HG03025 (cell line): ENCODE measurements around the gene WDR82.

Experiments
- ATAC-seq: cut with Tn5 transposase; IDR thresholded peaks from one replicate; pipeline ENCODE4 v1.9.1; 2021; ENCODE audit warnings: mild to moderate bottlenecking, moderate library complexity; ENCODE audit not compliant: unreplicated experiment, low FRiP score

WDR82 gene, protein sequence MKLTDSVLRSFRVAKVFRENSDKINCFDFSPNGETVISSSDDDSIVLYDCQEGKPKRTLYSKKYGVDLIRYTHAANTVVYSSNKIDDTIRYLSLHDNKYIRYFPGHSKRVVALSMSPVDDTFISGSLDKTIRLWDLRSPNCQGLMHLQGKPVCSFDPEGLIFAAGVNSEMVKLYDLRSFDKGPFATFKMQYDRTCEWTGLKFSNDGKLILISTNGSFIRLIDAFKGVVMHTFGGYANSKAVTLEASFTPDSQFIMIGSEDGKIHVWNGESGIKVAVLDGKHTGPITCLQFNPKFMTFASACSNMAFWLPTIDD

GRCh38 chr3:52278510-52279069 lies at the start of gene WDR82:
Gene WDR82, minus strand, starts transcription at chr3:52278649. Its CDS starts 288 bp downstream, at chr3:52278361.
- peak; percentile 79 for ATAC-seq

DNA sequence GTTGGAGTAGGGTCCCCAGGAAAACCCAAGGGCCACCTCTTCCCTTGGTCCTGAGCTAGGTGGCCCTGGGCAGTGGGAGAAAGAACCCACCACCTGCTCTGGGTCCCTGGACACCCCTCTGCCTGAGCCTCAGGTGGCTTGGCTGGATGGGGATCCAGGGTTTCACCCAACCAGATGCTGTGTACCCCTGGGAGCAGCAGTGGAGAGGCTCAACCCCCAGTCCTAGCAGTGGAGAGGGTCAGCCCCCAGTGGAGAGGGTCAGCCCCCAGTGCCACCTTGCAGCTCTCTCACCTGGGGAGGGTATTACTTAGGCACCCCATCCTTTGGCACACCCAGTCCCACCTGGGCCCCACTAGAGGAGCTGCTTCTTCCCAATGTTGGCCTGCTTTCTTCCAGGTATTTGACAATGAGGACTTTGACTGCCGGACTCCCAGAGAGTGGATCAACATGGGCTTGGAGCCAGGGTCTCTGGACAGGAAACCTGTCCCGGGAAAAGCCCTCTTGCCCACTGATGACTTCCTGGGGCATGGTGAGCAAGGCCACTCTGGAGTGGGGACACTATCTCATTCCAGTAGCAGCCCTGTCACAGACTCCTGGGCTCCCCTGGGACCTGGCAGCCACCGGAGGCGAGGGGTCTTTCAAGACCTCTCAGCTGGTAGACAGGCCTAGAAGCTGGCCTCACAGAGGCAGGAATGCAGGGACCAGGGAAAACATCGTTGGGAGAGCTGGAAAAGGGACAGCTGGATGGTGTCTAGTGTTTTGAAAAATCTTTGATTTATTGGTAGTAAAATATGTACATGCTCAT lies 49.2 kb upstream of the WDR82 start:
- no peak for ATAC-seq

- no peak for ATAC-seq
These were observed 48.5 kb upstream of the WDR82 start for GRCh38 chr3:52326976-52327375.

DNA sequence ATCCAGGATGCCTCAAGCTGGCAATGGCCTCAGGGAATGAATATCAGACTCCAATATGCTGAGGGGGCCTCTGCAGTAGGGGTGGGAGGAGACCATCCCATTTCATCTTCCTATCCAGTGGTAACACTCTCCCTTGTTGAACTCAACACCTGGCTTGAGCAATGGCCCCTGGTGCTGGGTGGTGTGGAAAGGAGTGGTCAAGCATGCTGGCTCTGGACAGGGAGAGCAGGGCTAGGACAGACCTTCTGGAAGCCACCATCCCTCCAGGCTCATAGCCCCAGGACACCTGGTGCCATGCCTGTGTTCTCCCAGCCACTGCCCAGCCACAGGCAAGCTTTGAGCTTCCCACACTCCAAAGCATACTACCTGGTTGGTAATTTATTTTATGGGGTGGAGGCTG lies 47.2 kb upstream of the WDR82 start:
- no peak for ATAC-seq

- ATAC-seq: no peak
These were observed 46.2 kb upstream of the WDR82 start for GRCh38 chr3:52324676-52325075.

DNA sequence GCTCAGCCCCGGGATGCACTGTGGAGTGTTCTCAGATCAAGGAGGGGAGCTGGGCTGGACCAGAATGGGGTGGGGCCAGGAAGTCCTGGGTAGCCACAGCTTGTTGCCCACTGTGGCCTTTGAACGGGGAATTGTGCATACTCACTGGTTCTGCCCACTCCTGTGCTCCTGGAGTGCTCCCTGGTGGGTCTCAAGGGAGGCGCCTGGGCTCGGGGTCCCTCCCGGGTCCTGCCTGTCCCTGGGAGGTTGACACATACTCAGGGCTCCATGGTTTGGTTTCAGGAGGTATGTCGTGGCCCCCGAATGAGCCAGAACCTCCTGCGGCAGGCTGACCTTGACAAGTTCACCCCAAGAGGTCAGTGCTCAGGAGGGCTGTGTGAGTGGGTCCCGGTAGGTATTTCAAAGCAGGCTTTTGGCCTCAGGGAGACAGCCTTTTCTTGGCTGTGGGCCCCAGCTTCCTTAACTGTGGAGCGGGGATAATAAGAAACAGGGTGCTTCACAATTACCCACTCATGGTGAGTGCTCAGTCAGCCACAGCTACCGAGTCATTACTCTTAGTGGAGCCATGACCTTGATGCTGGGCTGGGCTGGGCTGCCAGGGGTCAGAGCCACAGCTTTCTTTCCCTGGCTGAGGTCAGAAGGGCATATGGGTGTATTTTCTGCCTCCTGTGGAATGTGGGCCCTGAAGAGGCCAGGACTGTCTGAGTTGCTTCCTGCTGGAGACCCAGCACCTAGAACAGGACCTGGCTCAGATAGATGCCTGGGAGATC lies 45.3 kb upstream of the WDR82 start:
- ATAC-seq: no peak

DNA sequence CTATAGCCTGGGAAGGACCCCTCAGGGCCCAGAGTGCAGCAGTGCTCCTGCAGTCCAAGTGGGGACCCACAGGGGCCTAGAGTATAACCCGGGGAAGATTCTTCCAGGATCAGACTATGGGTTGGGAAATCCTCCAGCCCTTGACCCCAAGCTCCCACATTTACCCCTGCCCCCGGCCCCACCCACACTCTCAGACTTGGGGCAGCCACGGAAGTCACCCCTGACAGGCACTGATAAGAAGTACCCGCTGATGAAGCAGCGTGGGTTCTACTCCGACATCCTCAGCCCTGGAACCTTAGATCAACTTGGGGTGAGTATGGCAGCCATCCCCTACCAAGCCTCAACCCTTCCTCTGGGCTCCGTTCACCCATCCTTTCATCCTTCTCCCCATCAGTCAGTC lies 44.0 kb upstream of the WDR82 start:
- ATAC-seq: no peak

DNA sequence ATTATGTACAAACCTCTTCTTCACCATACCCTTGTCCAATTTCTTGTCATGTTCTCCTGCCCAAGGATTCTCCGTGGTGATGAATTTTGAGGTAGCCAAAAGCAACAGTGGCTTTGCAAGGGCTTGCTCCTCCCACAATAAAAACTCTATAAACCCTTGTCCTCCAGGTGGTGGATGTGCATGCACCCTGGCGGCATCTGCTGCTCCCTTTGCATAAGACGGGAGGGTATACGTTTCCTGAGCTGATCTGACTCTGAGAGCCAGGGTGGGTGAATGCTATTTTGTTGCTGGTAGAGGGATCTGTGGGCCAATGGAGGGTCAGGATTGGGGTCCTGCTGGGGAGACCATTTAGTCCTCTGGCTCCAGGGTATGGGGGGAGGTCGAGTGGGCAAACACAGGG lies 43.0 kb upstream of the WDR82 start:
- ATAC-seq: no peak

DNA sequence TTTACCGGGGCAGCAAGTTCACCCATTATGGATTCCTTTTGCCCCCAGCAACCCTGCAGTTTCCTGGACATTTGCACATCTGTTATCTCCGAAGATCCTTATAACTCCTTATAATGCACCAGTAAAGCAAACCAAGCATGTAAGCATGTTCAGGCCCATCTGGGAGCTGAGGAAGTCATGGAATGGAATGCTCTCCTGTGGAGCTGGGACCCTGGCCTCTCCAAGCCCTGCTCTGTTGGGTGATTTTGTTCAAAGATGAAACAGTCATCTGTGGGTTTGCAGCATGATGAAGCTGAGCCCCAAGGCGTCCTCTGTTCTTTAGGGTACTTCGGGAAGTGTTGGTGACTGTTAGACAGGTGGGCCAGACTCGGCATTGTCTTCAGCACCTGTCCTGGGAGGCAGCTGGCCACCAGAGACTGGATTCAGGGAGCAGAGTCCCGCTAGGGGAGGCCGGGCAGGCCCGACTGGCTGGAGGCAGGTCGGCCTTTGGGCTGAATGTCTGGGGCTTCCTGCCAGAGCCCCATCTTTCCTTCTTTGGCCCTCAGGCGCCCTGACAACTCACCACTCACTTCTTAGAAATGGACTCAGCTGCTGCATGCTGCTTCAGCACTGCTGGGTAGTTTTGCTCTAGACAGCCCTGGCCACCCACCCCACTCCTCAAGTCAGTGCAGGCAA lies 41.6 kb upstream of the WDR82 start:
- ATAC-seq: no peak

DNA sequence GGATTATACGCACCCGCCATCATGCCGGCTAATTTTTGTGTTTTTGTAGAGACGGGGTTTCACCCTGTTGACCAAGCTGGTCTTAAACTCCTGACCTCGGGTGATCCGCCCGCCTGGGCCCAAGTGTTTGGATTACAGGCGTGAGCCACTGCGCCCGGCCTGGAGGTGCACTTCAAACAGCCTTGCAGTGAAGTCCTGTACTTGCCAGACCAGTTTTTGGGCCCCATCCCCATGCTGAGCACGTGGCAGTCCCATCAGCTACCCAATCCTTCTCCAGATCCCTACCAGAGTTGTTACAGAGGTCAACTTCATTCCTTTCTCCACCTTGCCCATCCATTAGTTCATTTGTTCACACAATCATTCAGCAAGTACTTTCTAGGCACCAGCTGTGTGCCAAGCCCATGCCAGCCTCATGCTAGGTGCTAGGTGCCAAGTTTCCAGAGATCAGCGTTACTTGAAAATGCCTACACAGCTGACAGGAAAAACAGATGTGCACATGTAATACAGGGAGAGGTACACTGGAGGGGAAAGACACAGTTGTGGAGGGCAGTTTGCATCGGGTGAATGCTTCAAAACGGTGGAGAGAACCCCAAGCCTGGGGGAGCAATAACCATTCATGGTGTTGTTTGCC lies 39.9 kb upstream of the WDR82 start:
- ATAC-seq: no peak

- ATAC-seq: no peak
These were observed 39.0 kb upstream of the WDR82 start for GRCh38 chr3:52317208-52318000.

DNA sequence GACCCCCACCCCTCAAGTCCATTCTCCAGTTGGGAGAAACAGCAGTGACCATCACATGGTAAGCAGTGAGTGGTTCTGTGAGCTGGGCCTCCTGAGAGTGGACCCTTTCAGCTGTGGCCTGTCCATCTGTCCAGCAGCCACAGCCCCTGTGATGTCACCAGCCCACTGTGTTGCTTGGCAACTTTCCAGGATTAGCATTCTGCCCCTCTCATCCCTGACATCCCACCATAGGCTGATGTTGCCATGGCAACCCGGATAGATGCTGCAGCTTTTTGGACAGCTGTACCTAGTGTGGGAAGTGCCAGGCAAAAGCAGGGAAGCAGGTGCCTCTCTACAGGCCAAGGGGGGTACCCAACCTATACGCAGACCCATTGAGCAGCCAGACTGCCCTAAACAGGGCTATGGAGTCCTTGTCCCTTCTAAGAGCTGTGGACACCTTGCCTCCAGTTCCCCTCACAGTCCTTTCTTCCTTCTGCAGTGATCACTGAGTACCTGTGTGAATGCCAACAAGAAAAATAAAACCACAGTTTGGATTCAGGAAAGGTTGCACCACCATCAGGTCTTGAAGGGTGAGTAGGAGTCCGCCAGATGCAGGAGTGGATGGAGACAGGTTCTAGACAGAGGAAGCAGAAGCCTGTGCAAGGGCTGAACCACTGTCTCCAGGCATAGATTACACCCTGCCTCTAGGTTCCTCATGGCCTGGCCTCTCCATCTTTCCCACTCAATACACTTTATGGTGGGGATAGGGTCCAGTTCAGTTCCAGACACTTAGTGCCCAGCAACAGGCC lies 37.7 kb upstream of the WDR82 start, which contains the start of gene DNAH1:
Gene DNAH1 (plus strand): TSS at position 343 of the 788 bp plus-strand sequence. CDS start 6,124 bp downstream, outside the sequence.
- ATAC-seq: no peak

- ATAC-seq: no peak
These were observed 36.6 kb upstream of the WDR82 start for GRCh38 chr3:52315006-52315405.

DNA sequence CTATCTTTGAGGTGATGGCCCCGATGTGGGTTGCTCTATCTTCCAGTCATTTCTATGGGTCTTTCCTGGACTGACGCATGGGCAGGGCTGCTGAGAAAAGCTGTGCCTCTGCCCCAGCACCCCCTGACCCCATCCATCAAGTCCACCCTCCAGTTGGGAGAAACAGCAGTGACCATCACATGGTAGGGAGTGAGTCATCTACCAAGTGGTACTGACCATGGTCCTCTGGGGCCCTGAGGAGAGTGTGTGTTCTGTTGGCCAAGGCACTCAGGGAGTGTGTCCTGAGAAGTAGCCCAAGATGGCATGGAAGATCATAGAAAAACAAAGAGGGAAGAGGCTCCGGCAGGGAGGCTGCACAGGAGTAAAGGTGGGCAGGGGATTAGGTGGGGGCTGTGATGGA lies 36.0 kb upstream of the WDR82 start:
- no peak for ATAC-seq

DNA sequence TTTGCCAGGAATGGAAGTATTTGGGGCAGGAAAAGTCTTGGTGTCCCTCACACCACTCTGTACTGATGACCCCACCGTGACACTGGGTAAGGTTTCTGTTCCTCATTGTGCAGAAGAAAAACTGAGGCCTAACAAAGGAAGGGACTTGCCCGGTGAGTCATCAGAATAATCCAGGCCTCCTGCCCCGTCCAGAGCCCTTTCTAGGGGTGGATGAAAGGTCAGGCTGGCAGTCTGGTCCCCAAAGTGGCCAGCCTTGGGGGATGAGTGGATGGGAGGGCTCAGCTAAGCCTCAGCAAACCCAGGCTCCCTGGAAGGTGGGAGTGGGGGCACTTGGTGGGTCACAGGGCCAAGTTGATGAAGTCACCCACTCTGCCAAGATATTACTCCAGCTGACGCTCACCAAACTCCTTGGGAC lies 35.3 kb upstream of the WDR82 start:
- peak; percentile 45 for ATAC-seq

GRCh38 chr3:52313188-52313773 lies 34.8 kb upstream of the WDR82 start:
- no peak for ATAC-seq

- ATAC-seq: no peak
These were observed 33.2 kb upstream of the WDR82 start for GRCh38 chr3:52311576-52312119.
